HPDE6-E6E7 (cell line): ENCODE data around the gene TSGA10.
"Not testable (repeated sequence)": the region's sequence is repeated elsewhere in the genome, so short reads cannot be mapped to it uniquely, and the experiment has no call there.

Source experiments
- DNase-seq: peaks from one replicate; pipeline ENCODE4 v3.0.0; 2011; ENCODE audit warnings: missing footprints; ENCODE audit errors: extremely low spot score

Gene TSGA10, protein sequence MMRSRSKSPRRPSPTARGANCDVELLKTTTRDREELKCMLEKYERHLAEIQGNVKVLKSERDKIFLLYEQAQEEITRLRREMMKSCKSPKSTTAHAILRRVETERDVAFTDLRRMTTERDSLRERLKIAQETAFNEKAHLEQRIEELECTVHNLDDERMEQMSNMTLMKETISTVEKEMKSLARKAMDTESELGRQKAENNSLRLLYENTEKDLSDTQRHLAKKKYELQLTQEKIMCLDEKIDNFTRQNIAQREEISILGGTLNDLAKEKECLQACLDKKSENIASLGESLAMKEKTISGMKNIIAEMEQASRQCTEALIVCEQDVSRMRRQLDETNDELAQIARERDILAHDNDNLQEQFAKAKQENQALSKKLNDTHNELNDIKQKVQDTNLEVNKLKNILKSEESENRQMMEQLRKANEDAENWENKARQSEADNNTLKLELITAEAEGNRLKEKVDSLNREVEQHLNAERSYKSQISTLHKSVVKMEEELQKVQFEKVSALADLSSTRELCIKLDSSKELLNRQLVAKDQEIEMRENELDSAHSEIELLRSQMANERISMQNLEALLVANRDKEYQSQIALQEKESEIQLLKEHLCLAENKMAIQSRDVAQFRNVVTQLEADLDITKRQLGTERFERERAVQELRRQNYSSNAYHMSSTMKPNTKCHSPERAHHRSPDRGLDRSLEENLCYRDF

DNA sequence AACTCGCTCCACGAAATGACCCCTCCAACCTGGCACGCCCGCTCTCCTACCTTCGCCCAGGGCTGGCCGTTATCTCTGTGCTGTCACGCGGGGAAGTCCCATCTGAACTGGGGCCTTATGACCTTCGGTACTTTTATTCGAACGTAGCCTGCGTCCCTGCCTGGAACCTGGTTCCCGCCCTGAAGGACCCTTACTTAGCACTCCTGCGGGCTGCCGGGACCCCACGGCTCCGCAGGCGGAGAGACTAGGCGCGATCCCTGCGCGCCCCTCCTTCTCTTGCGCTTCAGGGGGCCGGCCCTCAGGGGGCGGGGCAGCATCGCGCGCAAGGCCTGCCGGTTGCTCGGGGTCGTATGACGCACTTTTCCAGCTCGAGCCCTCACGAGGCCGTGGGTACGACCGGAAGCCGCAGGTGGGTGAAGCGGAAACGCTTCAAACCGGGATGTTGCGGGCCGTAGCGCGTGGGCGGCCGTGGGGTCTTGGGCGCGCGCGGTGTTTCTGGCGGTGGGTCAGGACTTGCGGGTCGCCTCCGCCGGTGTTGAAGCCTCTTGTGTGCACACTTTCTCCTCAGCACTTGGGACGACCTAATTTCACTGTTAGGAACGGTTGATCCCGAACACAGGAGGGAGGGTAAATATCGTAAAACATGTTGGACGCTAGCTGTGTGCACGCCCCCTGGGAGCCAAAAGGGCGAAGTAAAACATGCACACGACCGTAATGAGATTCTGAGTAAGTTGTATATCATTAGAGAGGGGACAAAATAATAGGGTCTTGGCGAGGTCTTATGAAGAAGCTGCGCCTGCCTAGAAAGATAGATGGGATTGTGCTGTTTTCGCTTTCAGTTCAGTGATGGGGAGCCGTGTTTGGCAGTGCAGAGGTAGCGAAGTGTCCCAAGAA lies at the start of gene TSGA10, which contains the start of gene LIPT1:
Gene TSGA10 (minus strand): TSS at position 300 of the 894 bp plus-strand sequence. CDS start 45,503 bp downstream, outside the sequence.
Gene LIPT1 (plus strand): TSS at position 325 of the 894 bp plus-strand sequence. CDS start 6,991 bp downstream, outside the sequence.
- DNase-seq, result peak; percentile 91

DNA sequence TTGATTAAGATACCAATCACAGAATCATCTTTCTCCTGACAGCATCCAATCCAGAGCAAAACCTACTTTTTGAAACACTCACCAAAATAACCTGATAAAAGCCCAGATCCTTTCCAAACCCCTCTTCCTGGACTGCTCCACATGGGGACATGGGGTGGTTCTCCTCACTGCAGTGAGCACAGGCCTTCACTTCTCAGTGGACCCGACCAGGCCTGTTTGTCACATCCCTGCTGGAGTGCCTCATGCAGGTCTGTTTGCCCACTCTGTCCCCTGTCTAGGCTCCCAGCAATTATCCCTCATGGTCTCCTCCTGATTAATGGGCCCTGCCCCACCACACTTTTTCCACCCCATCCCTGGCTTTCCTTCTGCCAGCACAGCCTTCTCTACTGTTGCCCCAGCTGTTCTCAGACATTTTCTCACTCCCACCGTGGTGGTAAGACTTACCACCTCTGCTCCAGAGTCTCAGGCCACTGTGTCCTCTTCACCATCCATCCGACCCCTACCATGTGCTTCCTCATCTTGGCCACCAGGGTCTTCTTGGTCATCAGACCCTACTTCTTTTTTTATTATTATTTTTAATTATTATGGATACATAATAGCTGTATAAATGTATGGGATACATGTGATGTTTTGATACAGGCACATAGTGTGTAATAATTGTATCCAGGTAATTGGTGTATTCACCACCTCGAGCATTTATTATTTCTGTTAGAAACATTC lies 47.4 kb upstream of the TSGA10 start:
- no peak for DNase-seq

DNA sequence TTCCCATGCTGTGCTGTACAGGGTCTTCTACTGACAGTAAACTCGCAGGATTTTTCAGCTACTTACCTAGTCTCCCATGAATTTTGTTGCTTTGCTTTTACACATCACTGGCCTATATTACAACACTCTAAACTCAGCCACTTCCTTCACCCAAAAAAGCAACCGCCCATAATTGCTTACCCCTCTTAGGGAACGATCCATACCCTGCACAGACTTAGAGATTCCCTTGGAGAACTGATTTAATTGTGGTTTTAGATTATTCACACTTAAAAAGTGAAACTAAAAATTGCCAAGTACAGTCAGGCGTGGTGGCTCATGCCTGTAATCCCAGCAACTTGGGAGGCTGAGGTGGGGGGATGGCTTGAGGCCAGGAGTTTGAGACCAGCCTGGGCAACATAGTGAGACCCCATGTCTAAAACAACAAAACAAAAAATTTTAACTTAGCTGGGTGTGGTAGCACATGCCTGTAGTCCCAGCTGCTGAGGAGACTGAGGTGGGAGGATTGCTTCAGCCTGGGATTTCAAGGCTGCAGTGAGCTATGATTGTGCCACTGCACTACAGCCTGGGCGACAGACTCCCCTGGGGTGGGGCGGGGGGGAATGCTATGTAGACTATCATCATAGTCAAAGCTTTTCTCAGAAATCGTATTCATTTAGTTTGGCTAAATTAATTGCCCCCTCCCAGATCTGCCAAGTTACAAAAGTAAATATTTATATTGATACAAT lies 45.5 kb upstream of the TSGA10 start:
- DNase-seq, result no peak

DNA sequence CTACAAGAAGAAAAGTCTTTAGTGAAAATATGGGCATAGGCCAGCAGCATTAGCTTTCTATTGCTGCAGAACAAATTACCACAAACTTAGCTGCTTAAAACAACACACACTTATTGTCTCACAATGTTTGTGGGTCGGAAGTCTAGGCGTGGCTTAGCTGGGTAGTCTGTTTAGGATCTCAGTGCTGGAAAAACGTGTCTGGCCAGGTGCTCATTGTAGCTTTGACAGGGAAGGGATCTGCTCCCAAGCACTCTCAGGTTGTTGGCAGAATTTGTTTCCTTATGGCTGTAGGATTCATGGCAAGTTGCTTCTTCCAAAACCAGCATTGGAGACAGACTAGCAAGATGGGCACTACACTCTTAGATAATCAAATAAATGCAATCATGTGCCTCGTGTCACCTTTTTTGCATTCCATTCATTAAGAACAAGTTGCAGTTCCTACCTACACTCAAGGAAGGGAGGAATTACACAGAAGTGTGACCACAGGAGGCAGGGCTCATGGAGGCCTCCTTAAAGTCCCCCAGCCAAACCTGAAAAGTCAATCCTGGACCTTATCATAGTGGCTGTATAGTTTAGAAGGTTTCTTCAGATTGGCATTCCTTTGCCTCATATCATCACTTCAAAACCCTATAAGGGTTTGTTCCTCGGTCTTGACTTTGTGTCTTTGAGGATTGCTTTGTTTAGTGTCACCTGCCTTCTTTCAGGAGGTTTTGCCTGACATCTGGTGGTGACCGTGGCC lies 43.5 kb upstream of the TSGA10 start:
- no peak for DNase-seq

DNA sequence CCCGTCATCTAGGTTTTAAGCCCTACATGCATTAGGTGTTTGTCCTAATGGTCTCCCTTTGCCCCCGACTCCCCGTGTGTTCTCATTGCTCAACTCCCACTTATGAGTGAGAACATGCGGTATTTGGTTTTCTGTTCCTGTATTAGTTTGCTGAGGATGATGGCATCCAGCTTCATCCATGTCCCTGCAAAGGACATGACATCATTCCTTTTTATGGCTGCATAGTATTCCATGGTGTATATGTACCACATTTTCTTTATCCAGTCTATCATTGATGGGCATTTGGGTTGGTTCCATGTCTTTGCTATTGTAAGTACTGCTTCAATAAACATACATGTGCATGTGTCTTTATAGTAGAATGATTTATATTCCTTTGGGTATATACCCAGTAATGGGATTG lies 37.6 kb upstream of the TSGA10 start:
- not testable (repeated sequence) for DNase-seq

DNA sequence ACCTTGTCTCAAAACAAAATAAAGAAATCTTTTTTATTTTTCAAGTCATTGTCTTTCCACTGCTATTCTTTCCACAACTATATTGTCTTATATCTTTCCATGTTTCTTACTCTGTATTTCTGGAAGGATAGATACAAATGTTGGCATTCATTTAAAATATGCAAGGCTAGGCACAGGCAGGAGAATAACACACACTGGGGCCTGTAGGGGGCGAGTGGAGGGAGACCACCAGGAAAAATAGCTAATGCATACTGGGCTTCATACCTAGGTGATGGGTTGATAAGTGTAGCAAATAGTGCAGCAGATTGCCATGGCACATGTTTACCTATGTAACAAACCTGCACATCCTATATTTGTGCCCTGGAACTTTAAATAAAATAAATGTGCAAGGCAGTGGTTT lies 35.8 kb upstream of the TSGA10 start:
- DNase-seq, result no peak

DNA sequence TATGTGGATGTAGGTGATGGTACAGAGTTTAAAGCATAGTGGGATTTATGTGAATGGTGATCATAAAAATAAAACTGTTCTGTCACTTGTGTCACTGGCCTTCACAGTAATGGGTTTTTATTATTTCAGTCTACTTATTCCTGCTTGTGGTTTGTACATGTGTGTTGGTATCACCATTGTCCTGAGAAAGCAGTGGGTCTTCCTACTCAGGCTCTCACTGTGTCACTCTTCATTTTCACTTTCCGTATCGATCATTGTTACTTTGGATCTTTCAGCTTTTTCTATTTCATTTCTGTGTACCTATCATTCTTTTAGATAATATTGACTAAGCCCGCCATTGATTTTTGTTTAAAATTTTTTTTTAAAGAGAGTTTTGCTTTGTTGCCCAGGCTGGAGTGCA lies 33.6 kb upstream of the TSGA10 start:
- DNase-seq, result no peak

DNA sequence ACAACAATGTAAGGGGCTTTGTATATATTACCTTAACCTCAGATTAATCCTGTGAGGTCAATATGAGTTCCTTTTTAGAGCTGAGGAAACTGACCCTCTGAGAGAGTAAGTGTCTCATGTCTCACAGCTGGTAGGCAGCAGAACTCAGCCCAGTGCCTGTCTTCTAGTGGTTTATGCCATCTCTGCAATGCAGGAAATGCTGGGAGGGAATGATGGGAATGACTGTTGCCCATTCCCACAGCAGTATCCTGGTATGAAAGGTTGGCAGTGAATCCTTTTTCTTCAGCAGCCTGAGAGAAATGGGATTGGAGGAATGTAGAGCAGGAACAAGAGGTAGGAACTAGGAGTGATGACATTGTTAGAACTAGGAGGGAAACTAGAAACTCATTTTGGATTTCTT lies 32.3 kb upstream of the TSGA10 start:
- DNase-seq, result no peak

DNA sequence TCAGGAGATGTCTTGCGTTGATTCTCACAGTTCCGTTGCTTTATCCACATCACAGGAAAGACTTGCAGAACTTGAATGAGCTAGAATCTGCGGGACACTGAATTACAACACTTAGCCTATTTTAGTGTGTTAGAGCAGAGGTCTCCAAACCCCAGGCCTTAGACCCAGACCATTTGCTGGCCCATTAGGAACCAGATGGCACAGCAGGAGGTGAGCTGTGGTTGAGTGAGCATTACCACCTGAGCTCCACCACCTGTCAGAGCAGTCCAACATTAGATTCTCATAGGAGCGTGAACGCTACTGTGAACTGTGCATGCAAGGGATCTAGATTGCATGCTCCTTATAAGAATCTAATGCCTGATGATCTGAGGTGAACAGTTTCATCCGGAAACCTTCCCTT lies 30.1 kb upstream of the TSGA10 start:
- no peak for DNase-seq

DNA sequence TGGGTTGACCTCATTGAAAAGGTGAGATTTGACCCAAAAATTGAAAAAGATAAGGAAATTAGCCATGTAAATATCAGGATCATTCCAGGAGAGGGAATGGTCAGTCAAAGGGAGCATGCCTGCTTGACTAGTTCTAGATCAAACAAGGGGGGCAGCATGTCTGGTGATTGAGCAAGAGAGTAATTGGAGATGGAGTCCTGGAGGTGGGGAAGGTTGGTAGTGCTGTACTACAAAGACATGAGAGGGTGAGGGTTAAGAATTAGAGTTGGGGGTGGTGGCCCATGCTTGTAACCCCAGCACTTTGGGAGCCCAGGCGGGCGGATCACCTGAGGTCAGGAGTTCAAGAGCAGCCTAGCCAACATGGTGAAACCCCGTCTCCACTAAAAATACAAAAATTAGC lies 28.3 kb upstream of the TSGA10 start:
- no peak for DNase-seq

DNA sequence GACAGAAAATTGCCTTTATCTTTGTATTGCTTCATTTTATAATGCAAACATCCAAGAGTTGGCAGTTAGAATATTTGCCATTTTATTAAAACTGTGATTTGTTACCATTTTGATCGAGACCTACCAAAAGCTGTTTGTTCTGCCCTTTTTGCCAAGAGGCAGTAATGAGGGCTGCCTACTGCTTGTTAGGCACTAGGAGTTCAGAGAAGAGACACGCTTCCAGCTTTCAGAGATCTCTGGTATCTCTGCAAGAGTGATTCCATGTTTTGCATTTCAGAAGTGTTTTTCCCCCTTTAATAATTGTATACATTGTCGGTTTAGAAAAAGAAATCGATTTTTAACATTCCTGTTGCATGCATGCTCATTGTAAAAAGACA lies 26.9 kb upstream of the TSGA10 start:
- DNase-seq, result no peak

DNA sequence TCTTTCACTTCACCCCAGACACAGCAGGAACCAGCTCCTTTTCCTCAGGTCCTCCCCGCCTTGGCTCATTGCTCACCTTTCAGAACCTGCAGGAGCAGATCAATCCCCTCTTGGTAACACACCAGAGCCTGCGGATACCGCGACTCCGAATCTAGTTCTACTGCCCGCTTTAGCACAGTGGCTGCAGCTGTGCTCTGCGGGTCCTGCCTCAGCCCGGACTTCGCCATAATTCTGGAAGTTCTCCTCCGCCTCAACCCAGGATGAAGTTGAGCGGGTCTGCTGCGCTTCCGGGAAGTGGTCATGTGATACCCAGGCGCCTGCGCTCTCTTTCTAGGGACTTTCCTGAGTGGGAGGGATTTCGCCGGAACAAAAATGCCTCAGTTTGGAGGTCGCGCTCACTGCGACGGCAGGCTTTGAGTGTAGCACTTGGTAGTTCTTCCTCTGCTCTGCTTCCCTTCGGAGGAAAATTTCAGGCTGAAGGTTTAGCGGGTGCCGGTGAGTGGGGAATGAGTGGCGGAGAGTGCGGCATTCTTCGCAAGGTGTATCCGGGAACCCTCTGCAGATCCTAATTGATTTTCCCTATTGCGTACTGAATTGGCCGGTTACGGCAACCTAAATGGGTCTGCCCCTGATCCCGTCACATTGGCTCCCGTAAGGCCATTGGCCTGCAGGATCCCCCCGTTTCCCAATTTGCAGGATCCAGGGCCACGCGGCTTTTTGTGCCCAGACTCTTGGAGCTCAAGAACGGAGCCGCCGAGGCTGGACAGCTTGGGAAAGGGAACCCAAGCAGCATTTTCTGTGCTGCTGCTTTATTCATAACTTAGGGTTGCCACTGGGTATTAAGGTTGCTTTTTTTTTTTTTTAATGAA lies 26.2 kb upstream of the TSGA10 start, which contains the start of the genes MITD1 and MRPL30:
Gene MITD1 (minus strand): TSS at position 304 of the 869 bp plus-strand sequence. CDS start 77 bp downstream, at position 227.
Gene MRPL30 (plus strand): TSS at position 430 of the 869 bp plus-strand sequence. CDS start 5,020 bp downstream, outside the sequence.
- peak; percentile 80 for DNase-seq

DNA sequence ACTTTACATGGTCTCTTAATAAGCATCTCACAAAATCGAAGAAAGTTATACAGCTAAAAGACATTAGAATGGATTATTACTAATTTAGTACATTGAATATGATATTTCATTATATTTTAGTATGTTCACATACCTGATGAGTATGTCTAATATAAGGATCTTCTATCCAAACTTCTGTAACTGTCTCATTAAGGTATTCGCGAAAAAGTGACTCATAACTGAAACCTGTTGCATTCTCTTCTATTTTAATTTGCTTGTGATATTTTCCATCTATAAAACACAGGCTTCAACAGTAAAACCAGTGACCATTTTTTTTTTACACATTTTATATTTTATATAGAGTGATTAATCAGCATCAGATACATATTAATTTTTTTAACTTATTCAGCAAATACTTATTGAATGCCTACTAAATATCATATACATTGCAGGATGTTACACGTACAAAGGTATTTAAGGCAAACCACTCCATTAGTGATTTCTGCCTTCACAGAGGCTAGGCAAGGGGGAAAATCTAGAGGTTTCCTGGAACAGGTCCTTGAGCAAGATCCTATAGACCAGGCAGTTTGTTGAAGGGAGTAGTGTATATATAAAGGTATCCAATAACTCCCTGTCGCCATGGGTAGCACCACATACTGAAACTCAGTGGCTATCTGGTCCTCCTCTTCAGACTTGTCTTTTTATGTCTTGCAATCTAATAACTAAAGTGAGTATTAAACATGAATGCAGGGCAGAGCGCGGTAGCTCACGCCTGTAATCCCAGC lies 16.8 kb upstream of the TSGA10 start:
- DNase-seq, result no peak

DNA sequence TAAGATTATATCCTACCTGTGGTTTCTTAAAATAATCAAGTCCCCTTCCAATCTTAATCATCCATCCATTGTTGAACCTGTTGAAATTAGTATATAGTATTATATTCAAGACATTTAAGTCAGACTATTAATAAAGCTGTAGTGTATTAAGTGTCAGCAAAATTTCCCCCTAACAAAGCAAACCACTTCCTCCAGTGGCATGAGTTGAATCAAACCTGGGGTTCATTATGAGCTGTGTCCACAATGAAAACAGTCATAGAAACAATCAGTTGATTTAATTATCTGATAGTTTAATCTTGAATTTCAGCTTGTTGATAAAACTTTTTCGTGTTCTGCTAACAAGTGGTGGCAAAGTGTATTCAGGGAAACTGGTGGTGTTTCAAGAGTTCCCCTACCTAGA lies 14.8 kb upstream of the TSGA10 start:
- DNase-seq, result no peak

DNA sequence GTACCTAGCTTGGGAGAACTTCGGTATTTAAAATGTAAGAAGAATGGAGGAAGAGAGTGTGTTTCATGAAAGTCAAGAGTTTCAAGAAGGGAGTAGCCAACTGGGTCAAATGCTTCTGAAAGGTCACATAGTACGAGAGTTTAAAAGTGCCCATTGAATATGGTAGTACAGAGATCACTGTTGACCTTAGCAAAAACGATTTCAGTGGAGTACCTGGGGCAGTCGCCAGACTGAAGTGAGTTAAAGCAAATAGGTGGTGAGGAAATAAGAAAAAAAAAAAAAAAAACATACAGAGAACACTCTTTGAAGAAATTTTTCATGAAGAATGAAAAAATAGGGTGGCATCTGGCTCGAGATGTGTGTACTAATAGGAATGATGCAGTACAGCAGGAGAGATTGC lies 11.5 kb upstream of the TSGA10 start:
- no peak for DNase-seq

DNA sequence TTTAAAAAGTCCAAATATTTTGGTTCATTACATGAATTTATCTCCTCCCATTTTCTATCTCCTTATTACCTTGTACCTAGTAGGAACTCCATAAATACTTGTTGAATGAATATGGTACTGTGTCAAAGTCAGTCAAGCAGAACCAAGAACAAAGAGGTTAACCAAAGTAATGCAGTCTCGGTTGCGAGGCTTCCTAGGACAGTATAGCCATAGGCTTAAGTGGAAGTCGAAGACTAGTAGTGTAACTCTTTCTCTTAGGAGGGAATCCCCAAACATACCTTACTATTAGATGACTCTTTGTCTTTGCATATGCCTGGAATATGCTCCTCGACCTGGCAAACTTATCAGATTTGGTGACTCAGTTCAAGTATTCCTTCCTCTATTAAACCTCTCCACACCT lies 4.9 kb upstream of the TSGA10 start:
- no peak for DNase-seq

DNA sequence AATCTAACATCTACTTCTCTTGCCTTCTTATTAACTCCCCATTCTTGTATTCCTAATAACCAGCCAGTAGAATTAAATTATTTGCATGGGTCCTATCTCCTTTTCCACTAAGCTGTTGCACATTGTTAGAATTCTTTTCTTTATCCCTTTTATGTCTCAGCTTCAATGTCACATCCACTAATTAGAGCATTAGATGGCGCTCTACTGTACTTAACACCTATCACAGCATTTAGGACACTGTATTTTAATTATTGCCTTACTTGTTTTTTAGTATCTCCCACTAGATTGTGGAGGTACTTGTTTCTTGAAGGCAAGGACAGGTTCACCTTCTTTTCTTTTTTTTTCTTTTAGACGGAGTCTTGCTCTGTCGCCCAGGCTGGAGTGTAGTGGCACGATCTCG lies 3.9 kb upstream of the TSGA10 start:
- no peak for DNase-seq

DNA sequence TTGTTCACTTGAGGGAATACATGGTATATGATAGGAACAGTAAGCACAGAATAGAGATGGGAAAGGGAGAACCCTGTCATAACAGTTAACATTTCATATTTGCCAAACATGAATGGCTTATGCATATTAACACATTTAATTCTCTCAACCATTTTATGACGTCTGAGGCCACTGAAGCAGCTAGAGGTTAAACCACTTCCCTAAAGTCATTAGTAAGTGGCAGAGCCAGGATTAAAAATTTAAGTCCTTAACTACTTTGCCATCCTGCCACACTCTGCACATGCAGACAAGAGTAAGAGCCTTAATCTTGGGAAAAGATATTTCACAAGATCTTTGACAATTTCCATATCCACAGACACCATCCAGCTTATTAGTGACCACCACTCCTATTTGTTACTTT lies 2.1 kb upstream of the TSGA10 start:
- no peak for DNase-seq
